Naive thymus-derived CD8-positive, alpha-beta T cell (primary cell): ENCODE results near the gene ARMC8. TPM values are rescaled to one million over a fixed set of nuclear protein-coding genes. Genes with fewer than 3 reads are reported as not detected.

Experiments used
- ATAC-seq, 2 donors: fragments of 150-1000 bp; cut with Tn5 transposase in 1 of 2; sonication (Bioruptor Pico), chemical (Tn5 transposase) in 1 of 2; 1 replicate in 1 of 2; 2 replicates in 1 of 2; pipeline ENCODE4 v1.10.0; 2021; ENCODE audit warnings: mild to moderate bottlenecking in 2 of 2, moderate library complexity in 2 of 2
- POLR2A ChIA-PET: fragments of 350-600 bp; sonication (Branson Sonifier 250); formaldehyde crosslinking; loops from one replicate; lab custom pipeline; 2021; ENCODE audit warnings: antibody characterized with exemption; lab: Charles Lee
- DNase-seq, 10 donors: peaks; one replicate each; pipeline versions ENCODE4 v3.0.0 to v3.0.0-alpha.2; 2020 to 2022
- H3K27ac Mint-ChIP-seq, 10 donors: one replicate each; pipeline ENCODE4 v1.8.0; 2020 to 2022; ENCODE audit warnings: mild to moderate bottlenecking in 10 of 10, mixed read lengths in 10 of 10, moderate library complexity in 4 of 10, inconsistent platforms in 1 of 10
- H3K27me3 Mint-ChIP-seq, 5 donors: one replicate each; pipeline ENCODE4 v1.8.0; 2021 to 2022; ENCODE audit warnings: mixed read lengths in 5 of 5
- H3K36me3 Mint-ChIP-seq, 3 donors: one replicate each; pipeline ENCODE4 v1.8.0; 2020 to 2022; ENCODE audit warnings: mixed read lengths in 3 of 3, mild to moderate bottlenecking in 2 of 3, inconsistent platforms in 1 of 3
- H3K4me1 Mint-ChIP-seq, 4 donors: one replicate each; pipeline ENCODE4 v1.8.0; 2021 to 2022; ENCODE audit warnings: mixed read lengths in 4 of 4
- H3K4me3 Mint-ChIP-seq, 10 donors: one replicate each; pipeline ENCODE4 v1.8.0; 2020 to 2022; ENCODE audit warnings: mild to moderate bottlenecking in 10 of 10, mixed read lengths in 10 of 10, moderate library complexity in 6 of 10, inconsistent platforms in 1 of 10
- H3K9me3 Mint-ChIP-seq, 9 donors: one replicate each; pipeline ENCODE4 v1.8.0; 2020 to 2022; ENCODE audit warnings: mixed read lengths in 9 of 9, mild to moderate bottlenecking in 3 of 9, inconsistent platforms in 1 of 9, moderate library complexity in 1 of 9
- polyA plus RNA-seq, 3 donors: library from polyadenylated mRNA; unstranded; fragments of 300-500 nt; fragmentation: Illumina TruSeq; gene quantifications; one replicate each; pipeline ENCODE4 v1.2.3, GENCODE V29; 2021
- total RNA-seq, 8 experiments: library from RNA in 2 of 8; stranded (reverse) in 2 of 8; gene quantifications; one replicate each; pipeline ENCODE4 v1.2.3 and lab custom pipeline; 2021 to 2026

Gene ARMC8
- total and polyA plus RNA-seq, 5 experiments from 2014 or later: 40.8 to 75.0 (median 55.7) TPM

GRCh38 chr3:138340511-138340910, 153.4 kb downstream of the ARMC8 start:
- Mint-ChIP-seq H3K27ac (no peak overlapping the region), H3K4me1 (no peaks in the 10 kb centered on the region), H3K36me3 (no peaks in the 10 kb centered on the region), H3K27me3 (peaks cover 4 to 12% (median 6%) of the 10 kb centered on the region in 5 donors), H3K9me3 (no peaks in the 10 kb centered on the region), H3K4me3 (no peak overlapping the region)
- POLR2A ChIA-PET: no interaction called here
- ATAC-seq: no peak
- DNase-seq: no peak

DNA sequence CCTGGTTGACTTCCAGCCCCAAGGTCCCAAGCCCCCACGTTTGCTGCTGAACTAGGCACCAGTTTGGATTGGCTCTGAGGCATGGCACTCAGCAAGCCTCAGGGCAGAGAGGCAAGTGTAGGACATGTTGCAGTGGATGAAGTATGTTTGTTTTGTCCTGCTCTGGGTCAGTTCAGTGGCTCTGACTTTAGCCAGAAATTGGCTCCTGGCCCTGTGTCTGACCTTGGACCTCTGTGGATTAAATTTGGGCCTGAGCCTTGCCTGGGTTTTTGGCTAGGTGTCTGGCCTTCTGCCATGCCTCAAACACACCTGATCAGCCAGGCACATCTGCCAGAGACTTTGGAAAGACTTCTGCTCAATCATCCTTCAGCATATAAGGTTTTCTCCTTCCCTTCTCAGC, 157.7 kb downstream of the ARMC8 start:
- H3K4me1 Mint-ChIP-seq: peaks cover 4 to 13% (median 8%) of the 10 kb centered on the region in 4 donors
- H3K36me3 Mint-ChIP-seq: peaks cover 0 to 4% (median 0%) of the 10 kb centered on the region in 3 donors
- H3K27ac Mint-ChIP-seq: no peak overlapping the region
- H3K4me3 Mint-ChIP-seq: peak overlapping the region in 1 of 10 donors; percentile 38
- ATAC-seq (no peak), DNase-seq (no peak)
- H3K9me3 Mint-ChIP-seq: peaks cover 0 to 1% (median 0%) of the 10 kb centered on the region in 9 donors
- POLR2A ChIA-PET: no interaction called here
- peaks cover 20 to 45% (median 29%) of the 10 kb centered on the region in 5 donors for H3K27me3 Mint-ChIP-seq

Other genes starting within 250 kb of the ARMC8 start
- gene CLDN18, start 177.1 kb upstream of the ARMC8 start, total RNA-seq: not detected
- not detected for gene CLDN18, start 177.1 kb upstream of the ARMC8 start, polyA plus RNA-seq
- not detected for gene DZIP1L, start 71.7 kb upstream of the ARMC8 start, total RNA-seq
- gene DZIP1L, start 71.7 kb upstream of the ARMC8 start, polyA plus RNA-seq: not detected
- not detected for gene A4GNT, start 54.9 kb upstream of the ARMC8 start, total RNA-seq
- gene A4GNT, start 54.9 kb upstream of the ARMC8 start, polyA plus RNA-seq: not detected
- gene DBR1, start 12.4 kb upstream of the ARMC8 start, total RNA-seq: 10 to 100 TPM; 27.0 to 27.1 TPM
- gene DBR1, start 12.4 kb upstream of the ARMC8 start, polyA plus RNA-seq: 10 to 100 TPM in 2 of 3 donors, 1 to 10 TPM in 1; 9.9 to 13.7 (median 10.0) TPM
- 1 to 10 TPM in 1 of 2 experiments, under 1 TPM in 1; 0.86 to 1.2 TPM for gene NME9, start 142.6 kb downstream of the ARMC8 start, total RNA-seq
- 1 to 10 TPM in 1 of 3 donors, under 1 TPM in 1, not detected in 1; 0.26 to 2.1 TPM for gene NME9, start 142.6 kb downstream of the ARMC8 start, polyA plus RNA-seq
- gene MRAS, start 161.3 kb downstream of the ARMC8 start, total RNA-seq: under 1 TPM in 1 of 2 experiments, not detected in 1; 0.13 TPM
- not detected for gene MRAS, start 161.3 kb downstream of the ARMC8 start, polyA plus RNA-seq
- gene ESYT3, start 247.3 kb downstream of the ARMC8 start, total RNA-seq: under 1 TPM in 1 of 2 experiments, not detected in 1; 0.39 TPM
- not detected for gene ESYT3, start 247.3 kb downstream of the ARMC8 start, polyA plus RNA-seq